Activated T-cell treated with anti-CD3 and anti-CD28 coated beads, Interleukin-2, amount 50 U/mL, for 72 hours (primary cell): ENCODE data around the gene DPP3. TPM values are rescaled to one million over a fixed set of nuclear protein-coding genes. Genes with fewer than 3 reads are reported as not detected.

Experiments
- ATAC-seq, 2 donors: fragments of 150-1000 bp; cut with Tn5 transposase; replicated peaks in 1 of 2; 2 replicates each; pipeline ENCODE4 v1.10.0; 2021; ENCODE audit warnings: moderate library complexity in 2 of 2, mild to moderate bottlenecking in 1 of 2
- DNase-seq, 2 donors: peaks; one replicate each; pipeline ENCODE4 v3.0.0; 2021 to 2022; ENCODE audit warnings: mixed read lengths in 1 of 2
- H3K27ac Mint-ChIP-seq: one replicate; pipeline ENCODE4 v1.8.0; 2022; ENCODE audit warnings: mild to moderate bottlenecking, moderate library complexity, mixed read lengths
- H3K27me3 Mint-ChIP-seq: one replicate; pipeline ENCODE4 v1.8.0; 2022; ENCODE audit warnings: low read depth, mixed read lengths
- H3K36me3 Mint-ChIP-seq, 2 donors: one replicate each; pipeline ENCODE4 v1.8.0; 2022; ENCODE audit warnings: mixed read lengths in 2 of 2, mild to moderate bottlenecking in 1 of 2; ENCODE audit not compliant: insufficient read depth in 2 of 2
- H3K4me1 Mint-ChIP-seq: one replicate; pipeline ENCODE4 v1.8.0; 2022; ENCODE audit warnings: low read depth, mixed read lengths
- H3K4me3 Mint-ChIP-seq, 2 donors: one replicate each; pipeline ENCODE4 v1.8.0; 2022; ENCODE audit warnings: mild to moderate bottlenecking in 2 of 2, mixed read lengths in 2 of 2, moderate library complexity in 2 of 2
- H3K9me3 Mint-ChIP-seq, 2 donors: one replicate each; pipeline ENCODE4 v1.8.0; 2022; ENCODE audit warnings: mixed read lengths in 2 of 2
- total RNA-seq, 2 donors: library from RNA; stranded (reverse); gene quantifications; one replicate each; pipeline ENCODE4 v1.2.3, GENCODE V29; 2022

DPP3 gene
- total RNA-seq, 2 donors from 2014 or later, result 48.3 to 56.9 TPM

GRCh38 chr11:66548774-66549630 is 68.8 kb downstream of the DPP3 start:
- H3K4me3 Mint-ChIP-seq, result no peak overlapping the region
- DNase-seq, result no peak
- no peaks in the 10 kb centered on the region for H3K9me3 Mint-ChIP-seq
- peaks cover 18% of the 10 kb centered on the region for H3K4me1 Mint-ChIP-seq
- peaks cover 10% of the 10 kb centered on the region for H3K27me3 Mint-ChIP-seq
- no peaks in the 10 kb centered on the region for H3K36me3 Mint-ChIP-seq
- ATAC-seq, result no peak
- no peak overlapping the region for H3K27ac Mint-ChIP-seq

GRCh38 chr11:66549696-66550095 is 69.5 kb downstream of the DPP3 start:
- no peak overlapping the region for H3K27ac Mint-ChIP-seq

GRCh38 chr11:66550887-66551286 is 70.7 kb downstream of the DPP3 start:
- H3K27ac Mint-ChIP-seq, result no peak overlapping the region
- H3K27me3 Mint-ChIP-seq, result peaks cover 10% of the 10 kb centered on the region
- no peaks in the 10 kb centered on the region for H3K9me3 Mint-ChIP-seq
- ATAC-seq, result no peak
- H3K4me1 Mint-ChIP-seq, result peaks cover 6% of the 10 kb centered on the region
- H3K36me3 Mint-ChIP-seq, result no peaks in the 10 kb centered on the region
- DNase-seq, result no peak
- no peak overlapping the region for H3K4me3 Mint-ChIP-seq

More at GRCh38 chr11:66549696-66550095, 69.5 kb downstream of the DPP3 start:
- no peaks in the 10 kb centered on the region for H3K36me3 Mint-ChIP-seq
- ATAC-seq (no peak), DNase-seq (no peak)
- peaks cover 12% of the 10 kb centered on the region for H3K4me1 Mint-ChIP-seq
- no peaks in the 10 kb centered on the region for H3K9me3 Mint-ChIP-seq
- H3K4me3 Mint-ChIP-seq, result no peak overlapping the region
- peaks cover 10% of the 10 kb centered on the region for H3K27me3 Mint-ChIP-seq

- Mint-ChIP-seq H3K27ac (no peak overlapping the region), H3K36me3 (no peaks in the 10 kb centered on the region), H3K27me3 (peaks cover 13% of the 10 kb centered on the region), H3K4me1 (peaks cover 6% of the 10 kb centered on the region), H3K4me3 (no peak overlapping the region), H3K9me3 (no peaks in the 10 kb centered on the region)
- no peak for ATAC-seq
- no peak for DNase-seq
Observed at GRCh38 chr11:66554602-66555001, 74.4 kb downstream of the DPP3 start.

- Mint-ChIP-seq H3K27ac (no peak overlapping the region), H3K36me3 (no peaks in the 10 kb centered on the region), H3K4me3 (no peak overlapping the region), H3K9me3 (no peaks in the 10 kb centered on the region), H3K27me3 (peaks cover 13% of the 10 kb centered on the region), H3K4me1 (peaks cover 6% of the 10 kb centered on the region)
- no peak for DNase-seq
- no peak for ATAC-seq
Observed at GRCh38 chr11:66555416-66555815, 75.2 kb downstream of the DPP3 start.

- no peak for DNase-seq
- H3K27me3 Mint-ChIP-seq, result peaks cover 13% of the 10 kb centered on the region
- no peak overlapping the region for H3K27ac Mint-ChIP-seq
- no peaks in the 10 kb centered on the region for H3K9me3 Mint-ChIP-seq
- no peak overlapping the region for H3K4me3 Mint-ChIP-seq
- no peak for ATAC-seq
- H3K4me1 Mint-ChIP-seq, result peaks cover 6% of the 10 kb centered on the region
- no peaks in the 10 kb centered on the region for H3K36me3 Mint-ChIP-seq
Observed at GRCh38 chr11:66556086-66556485, 75.9 kb downstream of the DPP3 start.

GRCh38 chr11:66557733-66558326 is 77.6 kb downstream of the DPP3 start:
- Mint-ChIP-seq H3K36me3 (no peaks in the 10 kb centered on the region), H3K27ac (no peak overlapping the region), H3K4me3 (no peak overlapping the region), H3K9me3 (no peaks in the 10 kb centered on the region), H3K4me1 (peaks cover 6% of the 10 kb centered on the region), H3K27me3 (peaks cover 13% of the 10 kb centered on the region)
- DNase-seq (no peak), ATAC-seq (no peak)

Other genes with a start within 250 kb of the DPP3 start
- gene KLC2, start 222.7 kb upstream of the DPP3 start, total RNA-seq, result 10 to 100 TPM; 51.9 to 54.8 TPM
- 100 to 1,000 TPM; 127 to 139 TPM for gene RAB1B, start 211.8 kb upstream of the DPP3 start, total RNA-seq
- gene CNIH2, start 202.3 kb upstream of the DPP3 start, total RNA-seq, result 1 to 10 TPM; 1.2 to 3.5 TPM
- 10 to 100 TPM; 42.9 to 50.8 TPM for gene YIF1A, start 191.3 kb upstream of the DPP3 start, total RNA-seq
- gene TMEM151A, start 188.5 kb upstream of the DPP3 start, total RNA-seq, result under 1 TPM in 1 of 2 donors, not detected in 1; 0.10 TPM
- 1 to 10 TPM; 3.0 to 3.9 TPM for gene CD248, start 163.4 kb upstream of the DPP3 start, total RNA-seq
- gene RIN1, start 144.0 kb upstream of the DPP3 start, total RNA-seq, result 1 to 10 TPM; 1.8 to 2.8 TPM
- gene BRMS1, start 135.3 kb upstream of the DPP3 start, total RNA-seq, result 10 to 100 TPM; 41.4 to 46.4 TPM
- gene B4GAT1, start 132.8 kb upstream of the DPP3 start, total RNA-seq, result 1 to 10 TPM; 6.3 to 8.3 TPM
- 1 to 10 TPM; 3.3 to 3.6 TPM for gene SLC29A2, start 108.7 kb upstream of the DPP3 start, total RNA-seq
- gene NPAS4, start 59.4 kb upstream of the DPP3 start, total RNA-seq, result not detected
- 10 to 100 TPM; 57.4 to 66.6 TPM for gene MRPL11, start 41.6 kb upstream of the DPP3 start, total RNA-seq
- 1 to 10 TPM; 6.2 to 6.6 TPM for gene PELI3, start 13.5 kb upstream of the DPP3 start, total RNA-seq
- 10 to 100 TPM; 18.1 to 18.8 TPM for gene BBS1, start 30.2 kb downstream of the DPP3 start, total RNA-seq
- 10 to 100 TPM; 19.8 to 22.0 TPM for gene ZDHHC24, start 65.6 kb downstream of the DPP3 start, total RNA-seq
- under 1 TPM in 1 of 2 donors, not detected in 1; 0.32 TPM for gene ACTN3, start 66.5 kb downstream of the DPP3 start, total RNA-seq
- gene CTSF, start 88.2 kb downstream of the DPP3 start, total RNA-seq, result 1 to 10 TPM; 6.3 to 6.8 TPM
- under 1 TPM; 0.10 to 0.21 TPM for gene CCDC87, start 112.6 kb downstream of the DPP3 start, total RNA-seq
- gene CCS, start 112.8 kb downstream of the DPP3 start, total RNA-seq, result 10 to 100 TPM; 35.1 to 38.5 TPM
- gene RBM14, start 136.2 kb downstream of the DPP3 start, total RNA-seq, result 10 to 100 TPM; 85.6 to 97.3 TPM
- gene RBM4, start 158.3 kb downstream of the DPP3 start, total RNA-seq, result 100 to 1,000 TPM; 116 to 135 TPM
- 10 to 100 TPM; 12.5 to 18.4 TPM for gene RBM4B, start 197.5 kb downstream of the DPP3 start, total RNA-seq
- 1 to 10 TPM in 1 of 2 donors, under 1 TPM in 1; 0.69 to 1.5 TPM for gene SPTBN2, start 248.8 kb downstream of the DPP3 start, total RNA-seq